GM12892 (cell line): ENCODE measurements around the gene WDR35.

Source experiments
- POLR2A ChIP-seq: IDR thresholded peaks from 2 replicates; pipeline ENCODE4 v1.6.1; 2011; ENCODE audit warnings: low read depth, low read length, control low read depth
- POLR2AphosphoS5 ChIP-seq: IDR thresholded peaks from 2 replicates; pipeline ENCODE4 v1.6.1; 2011; ENCODE audit warnings: low read depth, low read length, control low read depth

DNA sequence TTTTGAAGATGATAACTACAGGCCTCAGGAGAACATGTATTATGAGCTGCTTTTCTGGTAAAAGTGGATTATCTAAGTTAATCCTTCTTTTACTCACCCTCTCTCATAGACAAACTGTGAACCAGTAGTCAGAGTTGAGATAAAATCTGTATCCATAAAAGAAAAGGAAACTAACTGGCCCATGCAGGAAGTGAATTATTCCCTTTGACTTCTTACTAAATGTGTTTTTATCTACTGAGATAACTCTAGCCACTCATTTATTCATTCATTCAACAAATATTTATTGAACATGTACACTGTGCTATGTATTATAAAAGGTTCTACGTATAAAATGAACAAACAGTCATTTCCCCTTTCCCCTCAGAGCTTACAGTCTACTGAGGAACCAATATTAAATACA is 10.0 kb downstream of the WDR35 start:
- TF ChIP-seq POLR2AphosphoS5 (no peak), POLR2A (no peak)
